ENCODE data around the gene FRS3.

FRS3 gene

GRCh38 chr6:41727705-41728072, 52.0 kb downstream of the FRS3 start:
- no peak for DNase-seq

GRCh38 chr6:41726876-41727275, 52.8 kb downstream of the FRS3 start:
- no peak for DNase-seq

GRCh38 chr6:41724586-41725501, 54.9 kb downstream of the FRS3 start:
- no peak for DNase-seq

- DNase-seq, result no peak
Observed at GRCh38 chr6:41724228-41724580, 55.5 kb downstream of the FRS3 start.

GRCh38 chr6:41723530-41724227, 56.0 kb downstream of the FRS3 start:
- DNase-seq, result peak; percentile 70

- no peak for DNase-seq
Observed at GRCh38 chr6:41722969-41723529, 56.7 kb downstream of the FRS3 start.

- no peak for DNase-seq
Observed at GRCh38 chr6:41721414-41721813, 58.3 kb downstream of the FRS3 start.

GRCh38 chr6:41720783-41721182, 58.9 kb downstream of the FRS3 start:
- no peak for DNase-seq

- no peak for DNase-seq
Observed at GRCh38 chr6:41720262-41720620, 59.5 kb downstream of the FRS3 start.

Data from GDM1 (cell line).